Measurements from ENCODE around the gene CAB39L. TPM values are rescaled to one million over a fixed set of nuclear protein-coding genes. Genes with fewer than 3 reads are reported as not detected.

Gene CAB39L
- total RNA-seq = 4.1 and 6.3 TPM in 2 replicates

DNA sequence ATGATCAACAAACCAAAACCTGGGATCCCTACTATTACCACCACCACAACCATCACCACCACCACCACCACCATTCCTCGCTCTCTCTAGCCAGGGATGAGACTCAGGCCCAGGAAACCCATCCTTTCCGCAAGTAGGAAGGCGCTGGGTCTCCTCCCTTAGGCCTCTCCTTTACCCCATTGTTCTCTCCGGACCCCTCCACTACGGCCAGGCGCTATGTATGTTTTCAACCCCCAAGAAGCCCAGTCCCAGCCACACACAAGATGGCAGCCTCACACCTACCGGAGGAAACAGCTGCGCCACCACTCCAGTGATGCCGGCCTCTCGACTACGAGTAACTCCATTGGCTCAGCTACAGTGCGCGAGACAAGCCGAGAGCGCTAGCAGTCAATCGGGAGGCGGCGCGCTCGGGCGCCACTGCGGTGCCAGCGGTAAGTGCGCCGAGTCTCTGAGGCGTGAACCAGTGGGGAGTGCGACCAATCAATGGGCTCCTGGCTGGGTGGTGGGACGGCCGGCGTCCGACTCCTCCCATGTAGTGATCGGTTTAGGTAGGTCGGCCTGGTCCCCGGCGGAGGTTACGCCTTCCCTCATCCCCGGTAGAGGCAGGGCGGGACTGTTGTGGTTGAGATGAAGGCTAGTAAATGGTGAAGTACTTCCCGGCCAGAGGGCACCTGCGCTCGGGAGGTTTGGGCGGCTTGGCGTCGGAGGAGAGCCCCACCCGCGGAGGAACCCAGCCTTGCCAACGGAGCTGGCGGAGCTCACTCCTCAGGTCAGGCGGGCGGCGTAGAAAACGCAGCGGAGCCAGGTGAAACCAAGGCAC lies at the start of gene CAB39L, which contains the start of gene SETDB2:
TSS of gene CAB39L (minus strand) at position 361 of the 820 bp plus-strand sequence. CDS start 61,154 bp downstream, outside the sequence.
TSS of gene SETDB2 (plus strand) at position 571 of the 820 bp plus-strand sequence. CDS start 7,620 bp downstream, outside the sequence.
- peak; percentile 88 for DNase-seq (ENCODE audit: extremely low read depth, low read depth, low spot score)

DNA sequence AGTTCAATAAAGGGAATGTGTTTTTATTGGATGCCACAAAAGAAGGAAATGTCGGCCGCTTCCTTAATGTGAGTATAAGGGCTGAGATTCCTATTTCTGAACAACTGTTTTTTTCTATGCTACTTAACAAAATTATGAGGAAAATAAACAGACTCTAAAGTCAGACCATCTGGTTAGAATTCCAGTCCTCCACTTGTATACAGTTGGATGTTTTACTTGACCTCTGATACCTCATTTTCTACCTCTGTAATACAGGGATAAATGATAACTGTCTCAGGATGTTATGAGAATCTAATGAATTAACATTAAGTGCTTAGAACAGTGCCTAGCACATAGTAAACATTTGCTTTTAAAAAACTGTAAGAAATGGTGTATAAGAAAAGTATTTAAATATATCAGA lies 44.7 kb upstream of the CAB39L start:
- no peak for DNase-seq (ENCODE audit: extremely low read depth, low read depth, low spot score)

DNA sequence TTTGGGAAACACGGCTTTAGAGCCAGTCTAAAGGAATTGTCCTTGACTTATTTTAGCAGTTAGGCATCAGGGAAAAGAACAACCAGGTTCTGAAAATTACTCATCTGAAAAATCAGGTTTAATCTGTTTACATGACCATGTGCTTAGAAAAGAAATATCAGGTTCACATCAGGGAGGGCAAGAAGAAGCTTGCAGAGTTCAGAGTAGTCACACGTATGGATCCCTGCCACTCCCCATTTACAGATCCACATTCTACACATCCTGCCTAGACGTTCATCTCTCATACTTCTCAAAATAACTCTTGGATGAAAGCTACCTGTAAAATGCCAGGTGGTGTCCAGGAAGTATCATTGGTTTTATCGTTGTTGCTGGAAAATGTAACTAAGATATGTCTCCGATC lies 37.9 kb upstream of the CAB39L start:
- DNase-seq (ENCODE audit: extremely low read depth, low read depth, low spot score) = no peak

DNA sequence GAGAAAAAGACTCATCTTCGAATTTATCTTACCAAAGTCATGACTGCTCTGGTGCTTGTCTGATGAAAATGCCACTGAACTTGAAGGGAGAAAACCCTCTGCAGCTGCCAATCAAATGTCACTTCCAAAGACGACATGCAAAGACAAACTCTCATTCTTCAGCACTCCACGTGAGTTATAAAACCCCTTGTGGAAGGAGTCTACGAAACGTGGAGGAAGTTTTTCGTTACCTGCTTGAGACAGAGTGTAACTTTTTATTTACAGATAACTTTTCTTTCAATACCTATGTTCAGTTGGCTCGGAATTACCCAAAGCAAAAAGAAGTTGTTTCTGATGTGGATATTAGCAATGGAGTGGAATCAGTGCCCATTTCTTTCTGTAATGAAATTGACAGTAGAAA lies 32.7 kb upstream of the CAB39L start:
- DNase-seq (ENCODE audit: extremely low read depth, low read depth, low spot score) = no peak

DNA sequence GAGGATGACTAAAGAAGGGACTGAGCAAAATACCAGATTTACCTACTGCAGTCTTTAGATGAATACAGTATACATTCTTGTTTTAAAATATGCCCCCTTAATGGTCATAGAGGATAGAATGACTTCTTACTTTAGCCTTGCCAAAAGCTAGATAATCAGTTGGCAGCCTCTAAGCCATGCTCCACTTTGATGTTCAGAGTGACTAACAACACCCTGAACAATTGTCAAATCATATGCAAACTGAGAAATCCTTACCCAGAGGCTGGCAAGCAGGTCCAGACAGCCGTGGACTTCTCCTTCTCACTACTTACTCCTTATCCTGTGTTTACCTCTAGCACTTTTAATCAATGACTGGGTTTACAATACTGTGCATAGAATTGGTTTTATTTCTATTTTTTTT lies 28.3 kb upstream of the CAB39L start:
- DNase-seq (ENCODE audit: extremely low read depth, low read depth, low spot score) = no peak

DNA sequence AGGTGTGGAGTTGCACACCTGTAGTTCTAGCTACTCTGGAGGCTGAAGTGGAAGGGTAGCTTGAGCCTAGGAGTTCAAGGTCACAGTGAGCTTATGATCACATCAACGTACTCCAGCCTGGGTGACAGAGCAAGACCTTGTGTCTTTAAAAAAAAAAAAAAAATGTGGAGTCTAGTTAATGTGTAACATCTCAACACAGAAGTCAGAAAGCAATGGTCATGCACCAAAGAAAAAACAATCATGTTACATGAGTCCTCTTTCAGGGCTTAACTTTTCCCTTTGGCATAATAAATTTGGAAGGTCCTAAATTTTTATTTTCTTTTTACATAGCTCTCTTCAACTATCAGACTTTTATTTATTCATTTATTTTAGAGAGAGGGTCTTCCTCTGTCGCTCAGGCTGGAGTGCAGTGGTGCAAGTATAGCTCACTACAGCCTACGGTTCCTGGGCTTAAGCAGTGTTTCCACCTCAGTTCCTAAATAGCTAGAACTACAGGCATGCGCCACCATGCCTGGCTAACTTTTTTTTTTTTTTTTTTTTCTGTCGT lies 22.5 kb upstream of the CAB39L start:
- no peak for DNase-seq (ENCODE audit: extremely low read depth, low read depth, low spot score)

DNA sequence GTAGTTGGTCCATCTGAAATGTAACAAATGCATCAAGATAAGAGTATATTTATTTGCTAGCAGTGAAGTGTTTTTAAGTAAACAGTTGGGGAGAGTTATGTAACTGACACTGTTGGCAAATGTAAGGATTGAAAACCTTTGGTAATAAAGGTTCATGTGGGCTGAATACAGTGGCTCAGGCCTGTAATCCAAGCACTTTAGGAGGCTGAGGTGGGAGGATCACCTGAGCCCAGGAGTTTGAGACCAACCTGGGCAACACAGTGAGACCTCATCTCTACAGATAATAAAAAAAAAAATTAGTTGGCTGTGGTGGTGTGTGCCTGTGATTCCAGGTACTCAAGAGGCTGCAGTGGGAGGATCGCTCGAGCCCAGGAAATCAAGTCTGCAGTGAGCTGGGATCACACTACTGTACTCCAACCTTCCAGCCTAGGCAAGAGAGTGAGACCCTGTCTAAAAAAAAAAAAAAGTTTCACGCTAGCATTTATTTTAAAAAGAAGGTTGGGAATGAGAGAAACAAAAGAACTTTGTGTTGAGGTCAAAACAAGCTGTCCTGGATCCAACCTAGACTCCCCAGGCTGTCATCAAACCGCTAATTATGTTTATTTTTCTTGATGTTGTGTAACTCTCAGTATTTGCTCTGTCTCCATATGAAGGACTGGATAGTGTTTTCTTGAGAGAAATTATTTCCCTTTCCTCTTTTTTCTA lies 20.9 kb upstream of the CAB39L start:
- no peak for DNase-seq (ENCODE audit: extremely low read depth, low read depth, low spot score)

DNA sequence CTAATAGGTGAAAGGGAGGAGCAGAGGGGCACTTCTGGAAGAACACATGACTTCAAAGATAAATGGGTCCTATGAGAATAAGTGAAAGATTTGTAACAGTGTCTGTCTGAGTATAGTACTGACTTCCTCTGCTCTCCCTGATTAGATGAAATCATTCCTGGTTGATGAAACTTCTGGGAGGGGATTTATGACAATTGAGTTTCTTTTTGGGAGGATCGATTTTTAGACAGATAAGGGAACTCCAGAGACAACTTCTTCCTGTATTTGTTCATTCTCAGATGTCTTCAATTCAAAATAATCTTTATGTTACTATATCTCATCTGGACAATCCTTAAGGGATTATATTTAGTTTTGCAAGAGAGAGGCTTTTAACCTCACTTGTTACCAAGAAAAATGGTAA lies 20.2 kb upstream of the CAB39L start:
- no peak for DNase-seq (ENCODE audit: extremely low read depth, low read depth, low spot score)

DNA sequence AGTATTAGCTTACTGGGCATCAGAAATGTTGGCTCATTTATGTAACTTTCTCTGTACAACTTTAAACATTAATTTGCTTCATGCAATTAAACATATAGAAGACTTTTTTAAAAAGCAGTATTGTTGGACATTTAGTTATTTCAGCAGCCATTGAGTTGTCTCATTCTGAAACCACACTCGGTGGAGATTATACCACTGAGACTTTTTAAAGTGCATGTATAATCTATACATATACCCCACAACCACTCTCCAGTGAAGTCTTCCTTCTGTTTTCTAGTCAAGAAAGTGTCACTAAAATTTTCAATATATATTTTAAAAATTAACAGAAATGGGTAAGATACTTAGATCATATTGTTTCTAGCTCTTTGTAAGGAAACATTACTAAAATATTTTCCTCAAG lies 15.7 kb upstream of the CAB39L start:
- no peak for DNase-seq (ENCODE audit: extremely low read depth, low read depth, low spot score)

DNA sequence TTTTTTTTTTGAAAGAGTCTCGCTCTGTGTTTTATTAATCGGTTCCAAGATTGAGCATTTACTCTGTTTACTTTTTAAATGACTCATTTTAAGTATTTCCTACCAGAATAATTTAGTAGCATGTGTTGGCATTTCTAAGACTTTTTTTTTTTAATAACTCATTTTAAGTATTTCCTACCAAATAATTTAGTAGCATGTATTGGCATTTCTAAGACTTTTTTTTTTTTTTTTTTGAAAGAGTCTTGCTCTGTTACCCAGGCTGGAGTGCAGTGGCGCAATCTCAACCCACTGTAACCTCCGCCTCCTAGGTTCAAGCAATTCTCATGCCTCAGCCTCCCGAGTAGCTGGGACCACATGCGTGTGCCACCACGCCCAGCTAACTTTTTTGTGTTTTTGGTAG lies 13.4 kb upstream of the CAB39L start:
- DNase-seq (ENCODE audit: extremely low read depth, low read depth, low spot score) = no peak

DNA sequence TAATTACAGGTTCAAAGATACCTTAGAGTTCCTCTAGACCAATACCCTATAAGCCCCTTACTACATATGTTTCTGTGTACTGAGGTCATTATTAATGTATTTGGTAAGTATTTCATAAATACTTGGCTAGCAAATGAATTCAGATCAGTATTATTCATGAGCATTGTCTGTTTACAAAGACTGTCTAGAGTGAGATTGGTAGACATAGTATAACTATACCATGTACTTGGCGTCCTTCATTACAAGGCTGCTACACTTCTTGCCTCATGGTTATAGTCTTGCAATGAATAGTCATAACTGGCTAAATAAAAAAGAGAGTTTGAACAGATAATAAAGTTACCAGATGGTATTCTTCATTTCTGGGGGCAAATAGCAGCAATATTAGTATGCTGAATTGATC lies 12.3 kb upstream of the CAB39L start:
- no peak for DNase-seq (ENCODE audit: extremely low read depth, low read depth, low spot score)

DNA sequence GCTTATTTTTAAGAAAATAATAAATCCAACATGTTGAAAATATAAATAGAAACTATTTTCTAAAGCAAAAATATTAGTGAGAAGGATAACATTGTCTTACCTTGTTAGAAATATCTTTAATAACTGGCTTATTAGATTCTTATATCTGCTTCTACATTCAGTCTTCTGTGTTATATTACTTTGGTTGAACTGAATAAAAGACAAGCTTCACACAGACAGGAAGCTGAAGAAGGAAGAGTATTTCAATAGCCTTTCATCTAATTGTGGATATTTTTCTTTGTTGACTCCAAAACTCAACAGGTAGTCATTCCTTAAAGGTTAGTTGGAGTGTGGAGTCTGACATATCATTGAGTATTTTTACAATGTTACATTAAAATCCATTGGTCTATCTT lies 11.1 kb upstream of the CAB39L start:
- DNase-seq (ENCODE audit: extremely low read depth, low read depth, low spot score) = no peak

DNA sequence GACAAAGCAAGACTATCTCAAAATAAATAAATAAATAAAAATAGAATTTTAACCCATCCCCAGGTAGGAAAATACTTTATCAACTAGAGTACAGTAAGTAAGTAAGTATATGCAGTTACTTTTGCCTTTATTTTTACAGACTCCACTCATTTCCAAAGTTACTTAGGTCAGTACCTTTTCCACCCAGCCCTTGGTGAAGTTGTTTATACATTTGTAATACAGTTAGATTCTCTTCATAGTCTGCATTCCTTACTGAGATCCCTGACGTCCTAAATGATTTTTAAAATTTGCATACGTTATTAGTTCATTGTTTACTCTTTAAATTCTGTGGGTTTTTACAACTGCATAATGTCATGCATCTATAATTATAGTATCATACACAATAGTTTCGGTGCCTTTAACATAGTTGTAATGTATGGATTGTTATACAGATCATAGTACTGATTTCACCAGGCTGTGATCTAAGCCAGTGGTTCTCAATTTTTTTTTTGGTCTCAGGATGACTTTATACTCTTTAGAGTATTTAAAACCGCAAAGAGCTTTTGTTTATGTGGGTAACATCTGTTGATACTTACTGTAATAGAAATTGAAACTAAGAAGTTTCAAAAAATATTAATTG lies 10.6 kb upstream of the CAB39L start:
- DNase-seq (ENCODE audit: extremely low read depth, low read depth, low spot score) = no peak

DNA sequence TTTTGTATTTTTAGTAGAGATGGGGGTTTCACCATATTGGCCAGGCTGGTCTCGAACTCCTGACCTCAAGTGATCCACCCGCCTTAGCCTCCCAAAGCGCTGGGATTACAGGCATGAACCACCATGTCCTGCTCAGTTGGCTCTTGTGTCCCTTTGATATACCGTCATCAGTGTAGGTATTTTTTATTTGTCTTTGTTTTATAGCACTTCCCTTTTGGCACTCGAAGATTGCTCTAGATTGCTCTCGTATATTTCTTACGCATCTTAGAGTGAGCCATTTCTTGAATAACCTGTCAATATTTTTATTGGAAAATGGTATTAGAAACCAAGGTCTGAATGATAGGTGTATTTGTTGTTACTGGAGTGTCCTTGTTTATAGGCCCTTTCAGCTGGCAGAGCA lies 9.6 kb upstream of the CAB39L start:
- no peak for DNase-seq (ENCODE audit: extremely low read depth, low read depth, low spot score)

DNA sequence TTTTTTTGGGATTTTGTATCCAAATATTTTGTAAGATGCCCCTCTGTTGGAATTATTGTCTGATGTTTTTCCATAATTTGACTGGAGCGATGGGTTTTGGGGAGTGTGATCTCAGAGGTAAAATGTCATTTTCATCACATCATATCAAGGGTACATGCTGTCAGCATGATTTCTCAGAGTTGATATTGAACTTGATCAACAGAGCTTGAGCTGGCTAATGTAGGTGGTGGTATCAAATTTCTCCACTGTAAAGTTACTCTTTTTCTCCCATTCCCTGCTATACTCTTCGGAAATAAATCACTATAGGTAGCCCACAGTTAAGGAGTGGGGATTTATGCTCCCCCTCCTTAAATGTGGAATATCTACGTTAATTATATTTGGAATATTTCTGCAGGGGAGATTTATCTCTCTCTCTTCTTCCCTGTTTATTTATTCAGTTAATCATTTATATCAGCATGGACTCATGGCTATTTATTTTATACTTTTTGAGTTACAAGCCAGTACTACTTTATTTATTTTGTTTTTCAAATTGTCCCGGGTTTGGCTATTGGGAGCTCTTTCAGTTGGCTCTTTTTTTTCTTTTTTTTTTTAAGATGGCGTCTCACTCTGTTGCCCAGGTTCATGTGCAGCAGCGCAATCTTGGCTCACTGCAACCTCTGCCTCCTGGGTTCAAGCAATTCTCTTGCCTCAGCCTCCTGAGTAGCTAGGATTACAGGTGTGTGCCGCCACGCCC lies 9.0 kb upstream of the CAB39L start:
- DNase-seq (ENCODE audit: extremely low read depth, low read depth, low spot score) = no peak

DNA sequence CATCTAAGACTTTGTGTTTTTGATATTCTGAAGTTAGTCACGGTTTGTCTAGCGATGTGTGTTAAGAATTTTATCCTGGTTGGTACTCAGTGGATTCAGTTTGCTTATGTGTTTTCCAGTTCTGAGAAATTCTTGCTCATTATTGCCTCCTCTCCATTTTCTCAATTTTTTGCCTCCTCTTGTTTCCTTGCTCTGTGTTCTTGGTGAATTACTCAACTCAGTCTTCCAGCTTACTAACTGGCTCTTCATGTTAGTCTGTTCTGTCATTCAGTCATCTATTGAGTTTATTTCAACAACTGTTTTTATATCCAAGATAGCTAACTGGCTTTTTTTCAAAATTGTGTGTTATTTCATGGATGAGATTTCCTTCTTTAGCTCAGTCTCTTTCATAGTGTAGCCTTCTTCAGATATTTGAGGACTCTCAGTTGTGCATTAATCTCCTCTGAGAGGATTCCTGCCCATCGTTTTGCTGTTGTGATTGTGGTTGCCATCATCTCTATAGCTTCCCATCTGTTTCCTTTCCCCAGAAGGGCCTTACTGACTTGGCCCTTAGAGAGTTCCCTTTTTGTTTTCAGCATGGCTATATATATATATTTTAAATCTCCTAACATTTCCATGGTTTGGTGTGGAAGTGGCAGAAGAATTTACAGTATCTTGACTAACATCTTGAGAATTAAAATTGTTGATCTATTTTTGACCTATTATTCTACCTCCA lies 6.4 kb upstream of the CAB39L start:
- DNase-seq (ENCODE audit: extremely low read depth, low read depth, low spot score) = no peak

DNA sequence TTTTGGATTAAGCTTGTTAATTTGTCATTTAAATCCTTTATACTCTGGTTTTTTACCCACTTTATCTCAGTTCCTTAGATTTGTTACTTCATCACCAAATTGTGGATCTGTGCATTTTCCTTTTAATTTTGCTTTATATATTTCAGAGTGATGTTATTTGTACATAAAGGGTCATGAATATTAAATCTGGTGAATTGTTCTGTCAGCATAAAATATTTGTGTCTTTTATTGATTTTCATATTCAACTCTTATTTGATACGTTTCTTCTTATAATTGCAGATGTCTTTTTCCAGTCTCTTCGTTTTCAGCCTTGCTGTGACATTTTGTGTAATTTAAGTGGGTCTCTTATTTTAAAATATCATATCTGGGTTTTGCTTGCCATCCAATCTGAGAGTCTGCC lies 4.9 kb upstream of the CAB39L start:
- DNase-seq (ENCODE audit: extremely low read depth, low read depth, low spot score) = no peak

DNA sequence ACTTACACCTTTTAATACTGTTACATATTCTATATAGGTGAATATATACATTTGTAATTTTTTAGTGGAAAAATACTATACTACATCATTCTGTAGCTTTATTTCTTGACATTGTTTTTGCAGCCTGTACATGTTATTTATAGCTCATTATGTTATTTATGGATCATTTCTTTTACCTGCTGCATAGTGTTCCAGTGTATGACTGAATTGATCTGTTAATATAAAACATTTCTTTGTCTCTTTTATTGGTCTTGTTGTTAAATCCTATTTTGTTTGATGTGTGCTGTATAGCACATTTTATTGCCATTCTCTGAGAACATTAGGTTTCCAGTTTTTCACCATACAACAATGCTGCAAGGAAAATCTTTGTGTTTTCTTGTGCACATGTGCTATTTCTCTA lies 2.6 kb upstream of the CAB39L start:
- DNase-seq (ENCODE audit: extremely low read depth, low read depth, low spot score) = no peak

DNA sequence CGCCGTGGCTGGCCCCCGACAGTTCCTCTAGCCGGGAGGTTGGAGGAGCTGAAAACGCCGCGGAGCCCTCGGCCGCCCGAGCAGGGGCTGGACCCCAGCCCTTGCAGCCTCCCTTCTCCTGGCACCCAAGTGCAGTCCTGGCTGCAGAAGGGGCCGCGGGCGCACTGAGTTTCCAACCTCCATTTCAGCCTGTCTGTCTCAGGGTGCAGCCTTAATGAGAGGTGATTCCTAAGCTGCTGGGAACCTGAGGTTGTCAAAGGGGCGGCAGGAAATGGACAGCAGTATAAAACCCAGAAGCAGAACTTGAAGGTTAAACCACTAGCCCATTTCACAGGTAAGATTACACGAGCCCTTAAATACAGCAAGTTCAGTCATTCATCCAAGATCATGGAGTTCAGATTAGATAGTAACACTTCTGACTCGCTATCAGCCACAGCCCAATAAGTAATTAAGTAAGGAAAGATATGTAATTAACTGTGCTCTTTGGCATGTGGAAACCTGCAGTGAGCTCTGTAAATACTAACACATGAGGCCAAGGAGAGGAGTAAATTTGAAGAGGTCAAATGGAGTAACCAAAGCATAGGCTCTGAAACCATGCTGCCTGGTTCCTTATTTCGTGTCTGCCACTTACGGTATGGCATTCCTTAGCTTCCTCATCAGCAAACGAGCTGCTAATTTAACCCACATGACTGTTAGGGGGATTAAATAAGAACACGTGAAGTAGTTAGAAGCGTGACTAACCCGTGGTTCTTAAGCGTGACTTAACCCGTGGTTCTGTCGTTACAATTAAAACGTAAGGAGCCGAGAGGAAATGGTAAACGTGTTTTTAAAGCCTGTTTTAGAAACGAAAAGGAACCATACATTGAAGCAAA lies 896 bp upstream of the CAB39L start:
- DNase-seq (ENCODE audit: extremely low read depth, low read depth, low spot score) = no peak

Data from glomerular endothelial cell (primary cell).